ENCODE results near the gene SLC25A29. TPM values are rescaled to one million over a fixed set of nuclear protein-coding genes. Genes with fewer than 3 reads are reported as not detected.

The SLC25A29 gene
- total and polyA plus RNA-seq, 2 of the 13 experiments (the other 11 are each of a cell fraction or from before 2014, with no cell fraction given), result 12.2 to 17.2 TPM

GRCh38 chr14:100285021-100285912 is 21.0 kb downstream of the SLC25A29 start (continued):
- TF ChIP-seq MTF2 (CRISPR knock-in tag; IDR thresholded peaks at IDR 0.05; ENCODE audit: borderline replicate concordance) (0 out of 2 replicates have a peak, but pooled peaks have one; percentile 34), E2F5 (CRISPR knock-in tag; conservative IDR thresholded peaks at IDR 0.05) (0 out of 2 replicates have a peak, but pooled peaks have one; percentile 43), EED (CRISPR knock-in tag; IDR thresholded peaks at IDR 0.05) (no peak; the same call in 1 of the 2 replicates), RARA (CRISPR knock-in tag; IDR thresholded peaks at IDR 0.05) (no peak), ZNF207 (IDR thresholded peaks at IDR 0.05; ENCODE audit: borderline replicate concordance) (no peak), PREB (CRISPR knock-in tag; IDR thresholded peaks at IDR 0.05) (no peak), ZNF235 (CRISPR knock-in tag; IDR thresholded peaks at IDR 0.05; ENCODE audit: borderline replicate concordance) (0 out of 2 replicates have a peak, but pooled peaks have one; percentile 21), ZGPAT (CRISPR knock-in tag; IDR thresholded peaks at IDR 0.05) (peak; percentile 83; the same call in 1 of the 2 replicates), ATF6 (CRISPR knock-in tag; conservative IDR thresholded peaks at IDR 0.05) (no peak), ZBTB2 (CRISPR knock-in tag; IDR thresholded peaks at IDR 0.05; ENCODE audit: low read depth) (peak; percentile 28; the same call in 1 of the 2 replicates), ZNF598 (CRISPR knock-in tag; IDR thresholded peaks at IDR 0.05; ENCODE audit: borderline replicate concordance) (no peak), ZNF7 (CRISPR knock-in tag; IDR thresholded peaks at IDR 0.05) (no peak), ZNF142 (CRISPR knock-in tag; IDR thresholded peaks at IDR 0.05) (peak; percentile 46; the same call in 1 of the 2 replicates), ZNF878 (CRISPR knock-in tag; IDR thresholded peaks at IDR 0.05) (no peak), ZNF768 (CRISPR knock-in tag; IDR thresholded peaks at IDR 0.05) (peak; percentile 40)
